Fibroblast of mammary gland (primary cell): ENCODE measurements around the gene STIMATE.
A peak's percentile ranks its signal among the peaks of the same experiment; 100 is the strongest.

Experiments used
- DNase-seq: peaks from one replicate; pipeline ENCODE4 v3.0.0-alpha.2; 2010; ENCODE audit warnings: low read depth
- H3K4me3 ChIP-seq: 2 replicates; pipeline ENCODE4 v1.5.1; 2011; ENCODE audit warnings: low read depth, mild to moderate bottlenecking, low read length, moderate library complexity; ENCODE audit not compliant: control insufficient read depth
- CTCF ChIP-seq: conservative IDR thresholded peaks from 2 replicates; pipeline ENCODE4 v1.5.1; 2011; ENCODE audit warnings: low read depth, low read length, inconsistent platforms; ENCODE audit not compliant: control insufficient read depth, insufficient read depth

The STIMATE gene

GRCh38 chr3:52880474-52880873 lies 16.9 kb downstream of the STIMATE start:
- no peak for TF ChIP-seq CTCF
- no peak for DNase-seq

GRCh38 chr3:52880047-52880446 lies 17.3 kb downstream of the STIMATE start:
- no peak for TF ChIP-seq CTCF
- no peak overlapping the region for H3K4me3 ChIP-seq
- no peak for DNase-seq

More at GRCh38 chr3:52880474-52880873, 16.9 kb downstream of the STIMATE start:
- H3K4me3 ChIP-seq, result no peak overlapping the region

- TF ChIP-seq CTCF, result no peak
- no peak overlapping the region for H3K4me3 ChIP-seq
- no peak for DNase-seq
Observed at GRCh38 chr3:52879581-52879980, 17.8 kb downstream of the STIMATE start.

- no peak for DNase-seq
Observed at GRCh38 chr3:52879090-52879489, 18.3 kb downstream of the STIMATE start.

GRCh38 chr3:52877085-52877484 lies 20.3 kb downstream of the STIMATE start:
- TF ChIP-seq CTCF, result no peak
- no peak overlapping the region for H3K4me3 ChIP-seq
- no peak for DNase-seq

More at GRCh38 chr3:52879090-52879489, 18.3 kb downstream of the STIMATE start:
- H3K4me3 ChIP-seq, result no peak overlapping the region
- peak; percentile 4 for TF ChIP-seq CTCF

- DNase-seq, result no peak
- TF ChIP-seq CTCF, result no peak
- H3K4me3 ChIP-seq, result no peak overlapping the region
Observed at GRCh38 chr3:52874864-52875587, 22.3 kb downstream of the STIMATE start.

- TF ChIP-seq CTCF, result no peak
- H3K4me3 ChIP-seq, result no peak overlapping the region
- DNase-seq, result no peak
Observed at GRCh38 chr3:52874160-52874701, 23.1 kb downstream of the STIMATE start.
